Measurements from ENCODE around the gene SNCB.
"Not testable (repeated sequence)": the region's sequence is repeated elsewhere in the genome, so short reads cannot be mapped to it uniquely, and the experiment has no call there.

SNCB gene

DNA sequence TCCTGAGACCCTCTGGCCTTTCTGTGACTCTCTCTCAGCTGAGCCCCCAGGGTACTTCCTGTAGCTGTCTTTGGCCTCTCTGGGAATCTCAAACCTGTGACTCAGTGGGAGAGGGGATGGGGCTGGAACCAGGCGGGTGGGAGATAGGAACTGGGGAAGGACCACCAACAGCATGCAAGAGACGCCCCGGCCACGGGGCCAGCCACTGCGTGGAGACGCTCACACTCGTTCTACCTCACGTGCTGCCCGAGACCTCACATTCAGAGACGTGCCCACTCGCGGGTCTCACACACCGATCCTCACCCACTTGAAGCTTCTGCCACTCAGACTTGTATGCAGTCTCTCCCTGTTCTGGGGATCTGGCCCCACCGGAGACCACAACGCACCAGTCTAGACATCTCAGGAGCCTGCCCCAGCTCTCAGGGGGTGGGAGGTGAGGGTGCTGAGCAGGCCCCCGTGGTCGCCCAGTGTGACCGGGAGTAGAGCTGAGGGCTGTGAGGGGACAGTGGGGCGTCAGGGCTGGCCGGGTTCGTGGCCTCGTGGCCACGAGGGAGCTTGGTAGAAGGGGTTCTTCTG, 34.2 kb downstream of the SNCB start:
- H3K27me3 Mint-ChIP-seq (ENCODE audit: low read depth): peaks cover 34% of the 10 kb centered on the region
- H3K4me3 Mint-ChIP-seq: no peak overlapping the region
- peaks cover 5% of the 10 kb centered on the region for H3K36me3 Mint-ChIP-seq (ENCODE audit: low read depth)
- no peaks in the 10 kb centered on the region for H3K4me1 Mint-ChIP-seq
- TF ChIP-seq, protein P1, sequence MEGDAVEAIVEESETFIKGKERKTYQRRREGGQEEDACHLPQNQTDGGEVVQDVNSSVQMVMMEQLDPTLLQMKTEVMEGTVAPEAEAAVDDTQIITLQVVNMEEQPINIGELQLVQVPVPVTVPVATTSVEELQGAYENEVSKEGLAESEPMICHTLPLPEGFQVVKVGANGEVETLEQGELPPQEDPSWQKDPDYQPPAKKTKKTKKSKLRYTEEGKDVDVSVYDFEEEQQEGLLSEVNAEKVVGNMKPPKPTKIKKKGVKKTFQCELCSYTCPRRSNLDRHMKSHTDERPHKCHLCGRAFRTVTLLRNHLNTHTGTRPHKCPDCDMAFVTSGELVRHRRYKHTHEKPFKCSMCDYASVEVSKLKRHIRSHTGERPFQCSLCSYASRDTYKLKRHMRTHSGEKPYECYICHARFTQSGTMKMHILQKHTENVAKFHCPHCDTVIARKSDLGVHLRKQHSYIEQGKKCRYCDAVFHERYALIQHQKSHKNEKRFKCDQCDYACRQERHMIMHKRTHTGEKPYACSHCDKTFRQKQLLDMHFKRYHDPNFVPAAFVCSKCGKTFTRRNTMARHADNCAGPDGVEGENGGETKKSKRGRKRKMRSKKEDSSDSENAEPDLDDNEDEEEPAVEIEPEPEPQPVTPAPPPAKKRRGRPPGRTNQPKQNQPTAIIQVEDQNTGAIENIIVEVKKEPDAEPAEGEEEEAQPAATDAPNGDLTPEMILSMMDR (IDR thresholded peaks at IDR 0.05; ENCODE audit: unreplicated experiment in 3 of 3): no peak
- H3K9me3 Mint-ChIP-seq: no peaks in the 10 kb centered on the region
- H3K27ac Mint-ChIP-seq: no peak overlapping the region

DNA sequence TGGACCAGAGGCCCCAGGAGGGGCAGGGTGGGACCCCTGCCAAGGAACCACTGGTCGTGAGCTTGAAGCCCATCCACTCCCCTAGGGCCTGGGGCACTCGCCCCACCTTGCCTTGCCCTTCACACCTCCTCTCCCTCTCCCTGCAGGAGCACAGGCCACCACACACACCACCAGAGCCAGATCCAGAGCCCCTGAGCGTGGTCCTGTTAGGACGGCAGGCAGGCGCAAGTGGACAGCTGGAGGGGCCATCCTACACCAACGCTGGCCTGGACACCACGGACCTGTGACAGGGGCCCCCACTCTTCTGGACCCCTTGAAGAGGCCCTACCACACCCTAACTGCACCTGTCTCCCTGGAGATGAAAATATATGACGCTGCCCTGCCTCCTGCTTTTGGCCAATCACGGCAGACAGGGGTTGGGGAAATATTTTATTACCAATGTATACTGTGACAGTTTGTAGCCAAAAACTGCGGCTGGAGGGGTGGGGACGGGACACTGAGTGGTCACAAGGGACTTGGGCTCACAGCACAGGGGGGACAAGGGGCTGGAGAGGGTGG, 34.9 kb downstream of the SNCB start:
- no peak overlapping the region for H3K4me3 Mint-ChIP-seq
- H3K9me3 Mint-ChIP-seq: no peaks in the 10 kb centered on the region
- no peak overlapping the region for H3K27ac Mint-ChIP-seq
- peaks cover 5% of the 10 kb centered on the region for H3K36me3 Mint-ChIP-seq (ENCODE audit: low read depth)
- TF ChIP-seq, protein P1 (IDR thresholded peaks at IDR 0.05; ENCODE audit: unreplicated experiment in 3 of 3): no peak
- H3K27me3 Mint-ChIP-seq (ENCODE audit: low read depth): peaks cover 34% of the 10 kb centered on the region
- no peaks in the 10 kb centered on the region for H3K4me1 Mint-ChIP-seq

DNA sequence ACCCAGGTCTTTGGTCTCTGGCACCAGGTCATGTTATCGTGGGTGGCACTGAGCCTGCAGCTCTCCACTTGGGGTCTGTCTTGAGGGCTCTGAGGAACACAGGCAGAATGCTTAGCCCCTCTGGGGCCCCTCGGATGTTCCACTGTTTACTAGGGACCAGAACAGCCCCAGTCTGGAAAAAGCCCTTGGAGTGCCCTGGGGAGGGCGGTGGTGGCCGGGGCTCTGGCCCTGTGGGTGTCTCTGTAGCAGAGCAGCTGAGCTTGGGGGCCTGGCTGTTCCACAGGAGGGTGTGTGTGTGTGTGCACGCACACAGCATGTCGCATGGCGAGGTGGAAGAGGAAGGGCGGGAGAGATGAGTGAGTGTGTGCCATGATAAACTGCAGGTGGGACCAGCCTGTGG, 35.8 kb downstream of the SNCB start:
- Mint-ChIP-seq H3K27ac (no peak overlapping the region), H3K9me3 (no peaks in the 10 kb centered on the region), H3K27me3 (ENCODE audit: low read depth) (peaks cover 34% of the 10 kb centered on the region), H3K4me3 (no peak overlapping the region), H3K4me1 (no peaks in the 10 kb centered on the region), H3K36me3 (ENCODE audit: low read depth) (peaks cover 5% of the 10 kb centered on the region)
- TF ChIP-seq, protein P1 (IDR thresholded peaks at IDR 0.05; ENCODE audit: unreplicated experiment in 3 of 3): no peak

DNA sequence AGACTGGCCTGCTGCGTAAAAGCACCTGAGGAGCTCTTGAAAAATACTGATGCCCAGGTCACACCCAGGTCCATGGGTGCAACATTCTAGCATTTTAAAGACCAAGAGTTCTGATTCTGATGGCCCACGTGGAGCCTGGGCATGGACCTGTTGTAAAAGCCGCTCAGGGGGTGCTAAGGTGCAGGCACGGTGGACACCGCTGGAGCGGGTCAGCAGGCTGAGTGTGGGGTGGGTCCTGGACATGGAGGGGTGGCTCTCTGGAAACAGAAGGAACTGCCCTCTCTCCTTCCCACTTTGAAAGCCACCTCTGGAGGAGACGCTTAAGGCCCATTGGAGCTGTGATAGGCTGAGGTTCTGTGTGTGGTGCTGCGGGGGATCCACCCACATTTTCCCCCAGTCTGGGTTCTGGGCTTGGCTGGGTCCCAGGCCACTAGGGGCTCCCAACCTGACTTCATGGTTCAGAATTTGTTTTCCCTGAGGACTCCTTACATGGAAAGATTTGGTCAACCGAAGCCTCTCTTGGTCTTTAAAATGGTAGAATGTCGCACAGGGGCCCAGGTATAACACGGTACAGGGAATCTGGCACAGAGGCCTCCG, 37.0 kb downstream of the SNCB start:
- H3K4me1 Mint-ChIP-seq: no peaks in the 10 kb centered on the region
- TF ChIP-seq, protein P1 (IDR thresholded peaks at IDR 0.05; ENCODE audit: unreplicated experiment in 3 of 3): no peak
- no peak overlapping the region for H3K4me3 Mint-ChIP-seq

DNA sequence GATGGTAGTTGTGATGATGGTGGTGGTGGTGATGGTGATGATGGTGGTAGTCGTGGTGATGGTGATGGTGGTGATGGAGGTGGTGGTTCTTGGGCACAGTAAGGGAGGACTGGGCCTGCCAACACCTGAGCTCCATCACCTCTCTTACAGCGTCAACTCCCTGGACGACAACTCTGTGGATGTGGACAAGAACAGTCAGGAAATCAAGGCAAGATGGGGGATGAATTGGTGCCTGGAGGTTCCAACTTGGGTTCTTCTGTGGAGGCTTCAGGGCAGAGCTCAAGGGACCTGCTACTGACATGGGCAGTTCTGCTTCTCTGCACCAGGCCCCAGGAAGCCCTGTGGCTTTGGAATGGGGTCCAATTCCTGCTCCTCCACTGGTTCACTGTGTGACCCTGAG, 37.8 kb downstream of the SNCB start:
- TF ChIP-seq, protein P1 (IDR thresholded peaks at IDR 0.05; ENCODE audit: unreplicated experiment in 3 of 3): no peak
- H3K9me3 Mint-ChIP-seq: no peaks in the 10 kb centered on the region
- peaks cover 23% of the 10 kb centered on the region for H3K27me3 Mint-ChIP-seq (ENCODE audit: low read depth)
- no peak overlapping the region for H3K4me3 Mint-ChIP-seq
- H3K36me3 Mint-ChIP-seq (ENCODE audit: low read depth): no peaks in the 10 kb centered on the region
- no peaks in the 10 kb centered on the region for H3K4me1 Mint-ChIP-seq
- no peak overlapping the region for H3K27ac Mint-ChIP-seq

More for the DNA sequence above, 37.0 kb downstream of the SNCB start:
- no peaks in the 10 kb centered on the region for H3K36me3 Mint-ChIP-seq (ENCODE audit: low read depth)
- H3K9me3 Mint-ChIP-seq: no peaks in the 10 kb centered on the region
- peaks cover 27% of the 10 kb centered on the region for H3K27me3 Mint-ChIP-seq (ENCODE audit: low read depth)
- H3K27ac Mint-ChIP-seq: no peak overlapping the region

DNA sequence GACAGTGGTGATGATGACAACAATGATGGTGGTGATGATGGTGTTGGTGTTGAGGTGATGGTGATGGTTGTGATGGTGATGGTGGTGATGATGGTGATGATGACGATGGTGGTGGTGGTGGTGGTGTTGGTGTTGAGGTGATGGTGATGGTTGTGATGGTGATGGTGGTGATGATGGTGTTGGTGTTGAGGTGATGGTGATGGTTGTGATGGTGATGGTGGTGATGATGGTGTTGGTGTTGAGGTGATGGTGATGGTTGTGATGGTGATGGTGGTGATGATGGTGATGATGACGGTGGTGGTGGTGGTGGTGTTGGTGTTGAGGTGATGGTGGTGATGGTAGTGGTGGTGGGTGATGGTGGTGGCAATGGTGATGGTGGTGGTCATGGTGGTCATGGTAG, 38.7 kb downstream of the SNCB start:
- not testable (repeated sequence) for H3K4me3 Mint-ChIP-seq; H3K36me3 Mint-ChIP-seq (ENCODE audit: low read depth); H3K9me3 Mint-ChIP-seq; H3K4me1 Mint-ChIP-seq; H3K27ac Mint-ChIP-seq
- H3K27me3 Mint-ChIP-seq (ENCODE audit: low read depth): peaks cover 21% of the 10 kb centered on the region
